Loucy (cell line): ENCODE results near the gene SH3TC2.

ENCODE experiments used
- H2AFZ ChIP-seq: fragments of 200-600 bp; sonication (generic); 2 replicates; pipeline ENCODE4 v1.6.0; 2016; ENCODE audit warnings: antibody characterized with exemption, mild to moderate bottlenecking, low read length, moderate library complexity
- H3F3A ChIP-seq: fragments of 200-600 bp; 2 replicates; pipeline ENCODE4 v1.6.0; 2016; ENCODE audit warnings: antibody characterized with exemption, low read depth, mild to moderate bottlenecking
- H3K27me3 ChIP-seq: fragments of 200-600 bp; sonication (generic); 2 replicates; pipeline ENCODE4 v1.6.1; 2014; ENCODE audit warnings: low read length, mild to moderate bottlenecking; ENCODE audit not compliant: insufficient read depth, poor library complexity, severe bottlenecking
- H3K36me3 ChIP-seq: fragments of 200-600 bp; sonication (generic); 2 replicates; pipeline ENCODE4 v1.6.1; 2016; ENCODE audit warnings: low read length; ENCODE audit not compliant: insufficient read depth
- H3K4me1 ChIP-seq: fragments of 200-600 bp; sonication (generic); 2 replicates; pipeline ENCODE4 v1.5.1; 2014; ENCODE audit warnings: low read length, mild to moderate bottlenecking; ENCODE audit not compliant: insufficient read depth, poor library complexity, severe bottlenecking
- H3K4me2 ChIP-seq: fragments of 200-600 bp; sonication (generic); 2 replicates; pipeline ENCODE4 v1.6.0; 2014; ENCODE audit warnings: antibody characterized with exemption, low read length, low read depth, mild to moderate bottlenecking; ENCODE audit not compliant: poor library complexity, severe bottlenecking
- H3K4me3 ChIP-seq: fragments of 200-600 bp; sonication (generic); 2 replicates; pipeline ENCODE4 v1.5.1; 2014; ENCODE audit warnings: low read length, mild to moderate bottlenecking, mixed read lengths; ENCODE audit not compliant: poor library complexity, severe bottlenecking
- H3K79me2 ChIP-seq: fragments of 200-600 bp; sonication (generic); 2 replicates; pipeline ENCODE4 v1.6.1; 2014; ENCODE audit warnings: low read length; ENCODE audit not compliant: insufficient read depth
- H3K9ac ChIP-seq: fragments of 200-600 bp; sonication (generic); 2 replicates; pipeline ENCODE4 v1.6.0; 2014; ENCODE audit warnings: mild to moderate bottlenecking, low read depth, low read length, moderate library complexity; ENCODE audit not compliant: poor library complexity, severe bottlenecking
- H3K9me2 ChIP-seq: fragments of 200-600 bp; sonication (generic); replicated peaks from 2 replicates; pipeline ENCODE4 v1.6.1; 2016; ENCODE audit warnings: low read depth, low read length, mixed read lengths
- H3K9me3 ChIP-seq: fragments of 200-600 bp; sonication (generic); 2 replicates; pipeline ENCODE4 v1.6.1; 2014; ENCODE audit warnings: mild to moderate bottlenecking, antibody characterized with exemption, low read length, low read depth; ENCODE audit not compliant: insufficient read depth
- H4K20me1 ChIP-seq: fragments of 200-600 bp; sonication (generic); 2 replicates; pipeline ENCODE4 v1.6.0; 2014; ENCODE audit warnings: antibody characterized with exemption, low read length, mild to moderate bottlenecking; ENCODE audit not compliant: insufficient read depth, poor library complexity, severe bottlenecking
- CTCF ChIP-seq: fragments of 200-600 bp; sonication (generic); conservative IDR thresholded peaks from 2 replicates; pipeline ENCODE4 v1.5.1; 2014; ENCODE audit warnings: mild to moderate bottlenecking, antibody characterized with exemption, low read length
- EZH2phosphoT487 ChIP-seq: fragments of 200-600 bp; IDR thresholded peaks from 2 replicates; pipeline ENCODE4 v1.6.1; 2018; ENCODE audit warnings: antibody characterized with exemption, mild to moderate bottlenecking, moderate library complexity, borderline replicate concordance

The SH3TC2 gene

GRCh38 chr5:149011084-149011483, 51.8 kb downstream of the SH3TC2 start:
- Histone ChIP-seq H3K4me3 (no peak overlapping the region), H3F3A (no peaks in the 10 kb centered on the region), H3K4me1 (no peaks in the 10 kb centered on the region), H3K9ac (no peak overlapping the region), H3K9me3 (no peaks in the 10 kb centered on the region), H3K27me3 (no peaks in the 10 kb centered on the region), H2AFZ (no peak overlapping the region), H3K79me2 (no peaks in the 10 kb centered on the region), H3K36me3 (no peaks in the 10 kb centered on the region), H3K4me2 (no peak overlapping the region), H3K9me2 (no peaks in the 10 kb centered on the region), H4K20me1 (no peaks in the 10 kb centered on the region)
- TF ChIP-seq EZH2phosphoT487 = no peak
- no peak for TF ChIP-seq CTCF

DNA sequence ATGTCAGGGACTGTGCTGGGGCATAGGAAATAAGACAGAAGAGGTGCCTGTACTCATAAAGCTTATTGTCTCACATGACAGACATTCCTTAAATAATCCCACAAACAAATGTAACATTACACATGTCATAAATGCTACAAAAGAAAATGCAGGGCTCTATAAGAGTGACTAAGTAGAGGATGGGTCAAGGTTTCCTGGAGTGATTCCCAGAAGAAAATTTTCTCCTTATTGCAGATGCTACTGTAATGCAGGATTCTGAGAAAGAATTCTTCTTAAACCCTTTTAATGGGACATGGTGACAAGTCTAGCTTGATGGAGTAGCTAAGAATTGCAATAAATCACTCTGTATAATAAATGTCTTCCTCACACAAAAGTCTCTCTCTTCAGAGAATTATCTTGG, 55.7 kb downstream of the SH3TC2 start:
- Histone ChIP-seq H3K4me1 (no peaks in the 10 kb centered on the region), H3K36me3 (no peaks in the 10 kb centered on the region), H2AFZ (no peak overlapping the region), H3K4me3 (no peak overlapping the region), H3K79me2 (no peaks in the 10 kb centered on the region), H3K4me2 (no peak overlapping the region), H3K9me2 (no peaks in the 10 kb centered on the region), H3K9me3 (no peaks in the 10 kb centered on the region), H4K20me1 (no peaks in the 10 kb centered on the region), H3K9ac (no peak overlapping the region), H3K27me3 (no peaks in the 10 kb centered on the region), H3F3A (no peaks in the 10 kb centered on the region)
- TF ChIP-seq CTCF (no peak), EZH2phosphoT487 (no peak)

DNA sequence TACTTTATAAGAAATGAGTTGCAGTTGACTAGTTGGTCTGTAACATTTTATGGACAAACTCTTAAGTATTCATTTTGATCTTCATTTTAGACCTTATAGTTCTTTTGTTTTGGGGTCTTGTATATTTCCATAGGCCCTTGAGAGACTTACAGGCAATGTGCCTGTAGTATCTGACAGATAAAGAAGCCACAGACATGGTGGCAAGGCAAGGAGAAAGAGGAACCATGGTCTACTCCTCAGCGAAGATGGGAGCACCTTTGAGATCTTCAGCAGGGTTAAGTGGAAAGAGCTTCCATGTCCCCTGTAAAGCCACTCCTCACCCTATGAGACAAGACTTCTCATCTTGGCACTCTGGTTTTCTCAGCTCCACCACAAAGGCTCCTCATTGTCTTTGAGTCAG, 56.4 kb downstream of the SH3TC2 start:
- Histone ChIP-seq H3K4me1 (no peaks in the 10 kb centered on the region), H3F3A (no peaks in the 10 kb centered on the region), H2AFZ (no peak overlapping the region), H3K9me2 (no peaks in the 10 kb centered on the region), H3K9me3 (no peaks in the 10 kb centered on the region), H4K20me1 (no peaks in the 10 kb centered on the region), H3K4me2 (no peak overlapping the region), H3K4me3 (no peak overlapping the region), H3K27me3 (no peaks in the 10 kb centered on the region), H3K36me3 (no peaks in the 10 kb centered on the region), H3K9ac (no peak overlapping the region), H3K79me2 (no peaks in the 10 kb centered on the region)
- TF ChIP-seq EZH2phosphoT487 (no peak), CTCF (no peak)
